ENCODE measurements around the gene CACNG6.

The CACNG6 gene

GRCh38 chr19:53991224-53992113 lies at the start of gene CACNG6:
Gene CACNG6, plus strand, starts transcription at chr19:53991637. Its CDS starts 1,241 bp downstream, at chr19:53992878.
- no peak for TF ChIP-seq CTCF (IDR thresholded peaks at IDR 0.05; ENCODE audit: control extremely low read depth, extremely low read depth, low read depth, missing control alignments)
- DNase-seq (ENCODE audit: extremely low spot score), result no peak
- POLR2A ChIA-PET, result no interaction called here
- CTCF ChIA-PET, result no interaction called here

GRCh38 chr19:53942001-53942786 lies 49.2 kb upstream of the CACNG6 start:
- ChIA-PET POLR2A (no interaction called here), CTCF (interaction anchor here (0.8 kb wide), 1 partner anchor 9 kb away, joined by 3 read pairs; no protein-coding TSS in a partner anchor)
- no peak for TF ChIP-seq CTCF (IDR thresholded peaks at IDR 0.05; ENCODE audit: control extremely low read depth, extremely low read depth, low read depth, missing control alignments)
- DNase-seq (ENCODE audit: extremely low spot score), result no peak

GRCh38 chr19:53944416-53944815 lies 47.0 kb upstream of the CACNG6 start:
- CTCF ChIA-PET, result no interaction called here
- TF ChIP-seq CTCF (IDR thresholded peaks at IDR 0.05; ENCODE audit: control extremely low read depth, extremely low read depth, low read depth, missing control alignments), result no peak
- POLR2A ChIA-PET, result no interaction called here
- DNase-seq (ENCODE audit: extremely low spot score), result no peak

GRCh38 chr19:53944933-53945332 lies 46.5 kb upstream of the CACNG6 start:
- CTCF ChIA-PET, result no interaction called here
- no peak for DNase-seq (ENCODE audit: extremely low spot score)
- POLR2A ChIA-PET, result no interaction called here
- no peak for TF ChIP-seq CTCF (IDR thresholded peaks at IDR 0.05; ENCODE audit: control extremely low read depth, extremely low read depth, low read depth, missing control alignments)

- ChIA-PET POLR2A (no interaction called here), CTCF (no interaction called here)
- DNase-seq (ENCODE audit: extremely low spot score), result no peak
- TF ChIP-seq CTCF (IDR thresholded peaks at IDR 0.05; ENCODE audit: control extremely low read depth, extremely low read depth, low read depth, missing control alignments), result no peak
Measured at GRCh38 chr19:53945441-53945840, 46.0 kb upstream of the CACNG6 start.

- no peak for TF ChIP-seq CTCF (IDR thresholded peaks at IDR 0.05; ENCODE audit: control extremely low read depth, extremely low read depth, low read depth, missing control alignments)
- no peak for DNase-seq (ENCODE audit: extremely low spot score)
- POLR2A ChIA-PET, result no interaction called here
- CTCF ChIA-PET, result no interaction called here
Measured at GRCh38 chr19:53945998-53946397, 45.4 kb upstream of the CACNG6 start.

Data from GM10248 (cell line).